ENCODE data around the gene TMEM114. TPM values are rescaled to one million over a fixed set of nuclear protein-coding genes. Genes with fewer than 3 reads are reported as not detected.

Gene TMEM114
- total and polyA plus RNA-seq, 11 donors = not detected

- Histone ChIP-seq H3K36me3 (no peaks in the 10 kb centered on the region), H3K9me3 (no peaks in the 10 kb centered on the region), H3K27me3 (peaks cover 0 to 18% (median 0%) of the 10 kb centered on the region in 9 donors), H3K4me1 (no peaks in the 10 kb centered on the region), H3K27ac (no peak overlapping the region), H3K4me3 (no peak overlapping the region)
- WGBS, 4 donors = 78 to 90% (median 81%) methylated on average over 6 of the region's 6 CpGs
- no peak for DNase-seq
- intact Hi-C loops (cut with DNase I) = no loop called here
- no peak for ATAC-seq
- no peak for TF ChIP-seq CTCF (IDR thresholded peaks at IDR 0.05)
- TF ChIP-seq POLR2A (IDR thresholded peaks at IDR 0.05) = no peak
Measured at GRCh38 chr16:8537691-8538342, 52.5 kb downstream of the TMEM114 start.

DNA sequence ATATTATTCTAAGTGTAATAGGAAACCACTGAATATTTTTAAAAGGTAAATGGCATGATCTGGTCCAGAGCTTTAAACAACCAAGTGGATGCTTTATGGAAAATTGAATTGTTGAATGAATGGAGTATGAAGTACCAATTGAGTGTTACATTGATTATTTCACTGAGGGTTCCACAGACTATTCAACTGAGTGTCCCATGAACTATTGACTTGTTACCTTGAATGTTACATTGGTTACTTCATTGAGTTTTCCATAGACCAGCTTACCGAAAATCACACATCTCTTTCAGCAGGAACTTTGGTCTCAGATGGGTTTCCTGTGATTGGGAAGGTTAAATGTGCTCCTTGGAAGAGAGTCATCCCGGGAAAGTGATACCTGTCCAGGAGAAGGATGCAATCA lies 56.8 kb downstream of the TMEM114 start:
- H3K27me3 ChIP-seq = peaks cover 0 to 25% (median 0%) of the 10 kb centered on the region in 9 donors
- no peaks in the 10 kb centered on the region for H3K36me3 ChIP-seq
- no peak for DNase-seq
- intact Hi-C loops (cut with DNase I) = no loop called here
- no peaks in the 10 kb centered on the region for H3K9me3 ChIP-seq
- TF ChIP-seq POLR2A (IDR thresholded peaks at IDR 0.05) = no peak
- no peak for TF ChIP-seq CTCF (IDR thresholded peaks at IDR 0.05)
- 90 to 96% (median 94%) methylated on average over 2 of the region's 2 CpGs for WGBS, 4 donors
- no peak overlapping the region for H3K4me3 ChIP-seq
- H3K27ac ChIP-seq = no peak overlapping the region
- ATAC-seq = no peak
- H3K4me1 ChIP-seq = no peaks in the 10 kb centered on the region

- Histone ChIP-seq H3K9me3 (no peaks in the 10 kb centered on the region), H3K27ac (no peak overlapping the region), H3K27me3 (peaks cover 0 to 30% (median 0%) of the 10 kb centered on the region in 9 donors), H3K36me3 (no peaks in the 10 kb centered on the region), H3K4me3 (no peak overlapping the region), H3K4me1 (no peaks in the 10 kb centered on the region)
- 58 to 64% (median 60%) methylated on average over 5 of the region's 5 CpGs for WGBS, 4 donors
- TF ChIP-seq POLR2A (IDR thresholded peaks at IDR 0.05) (no peak), CTCF (IDR thresholded peaks at IDR 0.05) (no peak)
- no peak for DNase-seq
- no peak for ATAC-seq
- intact Hi-C loops (cut with DNase I) = no loop called here
Measured at GRCh38 chr16:8530752-8531384, 59.4 kb downstream of the TMEM114 start.

DNA sequence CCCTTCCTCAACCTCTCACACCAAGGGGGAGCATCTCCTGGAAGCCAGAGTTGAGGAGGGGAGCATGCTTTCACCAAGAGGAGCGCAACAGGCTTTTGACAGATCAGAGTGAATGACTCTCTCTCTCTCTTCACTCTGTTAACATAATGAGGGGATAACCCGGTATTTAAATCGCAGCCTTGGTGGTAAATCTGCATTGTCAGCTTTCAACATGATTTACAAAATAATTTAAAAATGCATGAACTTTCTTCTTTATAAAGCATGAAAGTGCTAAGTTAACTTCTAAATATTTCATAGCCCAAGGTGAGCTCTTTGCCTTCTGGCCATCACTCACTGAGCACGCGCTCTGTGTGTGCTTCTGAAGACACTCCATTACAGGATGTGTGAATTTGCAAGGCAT lies 61.8 kb downstream of the TMEM114 start:
- Histone ChIP-seq H3K36me3 (no peaks in the 10 kb centered on the region), H3K27ac (no peak overlapping the region), H3K4me3 (no peak overlapping the region), H3K27me3 (peaks cover 0 to 38% (median 4%) of the 10 kb centered on the region in 9 donors), H3K9me3 (no peaks in the 10 kb centered on the region), H3K4me1 (no peaks in the 10 kb centered on the region)
- ATAC-seq (no peak), DNase-seq (no peak)
- no peak for TF ChIP-seq CTCF (IDR thresholded peaks at IDR 0.05)
- TF ChIP-seq POLR2A (IDR thresholded peaks at IDR 0.05) = no peak
- 73 to 85% (median 82%) methylated on average over 5 of the region's 5 CpGs for WGBS, 4 donors
- intact Hi-C loops (cut with DNase I) = no loop called here
